K562 (cell line): ENCODE results near the gene ENDOU. TPM values are rescaled to one million over a fixed set of nuclear protein-coding genes. Genes with fewer than 3 reads are reported as not detected.

Source experiments
- ATAC-seq: fragments of 200-7000 bp; cut with Tn5 transposase; 3 replicates; pipeline ENCODE4 v1.9.1; 2020; ENCODE audit warnings: moderate library complexity
- BruUV-seq: library from RNA; stranded (reverse); fragments of 400-500 nt; replicated peaks from 2 replicates; lab custom pipeline; 2021; lab: Mats Ljungman, UMichigan
- CTCF ChIA-PET: fragments of 300-600 bp; formaldehyde crosslinking; extraction: SDS; loops from one replicate; lab custom pipeline; 2021; ENCODE audit warnings: low intra/inter-chr PET ratio; lab: Yijun Ruan, JAX
- POLR2A ChIA-PET: fragments of 300-600, 350-650 bp; sonication (Branson Sonifier 250); formaldehyde crosslinking; extraction: SDS; loops from one replicate; lab custom pipeline; 2021; ENCODE audit warnings: antibody characterized with exemption, inconsistent platforms; lab: Yijun Ruan, JAX
- DNase-seq, 4 experiments: peaks; one replicate each; pipeline versions ENCODE4 v3.0.0 to v3.0.0-alpha.2; 2011 to 2018; ENCODE audit warnings: low spot score in 3 of 4, mixed read lengths in 3 of 4; ENCODE audit errors: extremely low read depth in 1 of 4
- FAIRE-seq: peaks from 2 replicates; lab custom pipeline; 2011; peaks lifted over from hg19 to GRCh38; lab: Jason Lieb, UNC
- H2AFZ ChIP-seq: 2 replicates; pipeline ENCODE4 v1.6.0; 2011; ENCODE audit warnings: low read depth, low read length, control low read depth, inconsistent platforms
- H3K27ac ChIP-seq: fragments of 200-600 bp; 3 replicates; pipeline ENCODE4 v1.8.0; 2011; ENCODE audit warnings: low read depth, mild to moderate bottlenecking, control low read depth, inconsistent platforms, low read length, moderate library complexity, mixed read lengths; ENCODE audit errors: extremely low read depth
- H3K27me3 ChIP-seq, 2 experiments: fragments of 300-600 bp in 1 of 2; 2 replicates in 1 of 2; 3 replicates in 1 of 2; pipeline versions ENCODE4 v1.6.0 to v1.8.0; 2011; ENCODE audit warnings: inconsistent platforms in 2 of 2, low read length in 2 of 2, mild to moderate bottlenecking in 1 of 2, mixed read lengths in 1 of 2, moderate library complexity in 1 of 2; ENCODE audit not compliant: control insufficient read depth in 2 of 2, insufficient read depth in 2 of 2
- H3K36me3 ChIP-seq: fragments of 300-600 bp; 3 replicates; pipeline ENCODE4 v1.8.0; 2011; ENCODE audit warnings: mild to moderate bottlenecking, low read length, inconsistent platforms; ENCODE audit not compliant: control insufficient read depth, insufficient read depth
- H3K4me1 ChIP-seq, 2 experiments: fragments of 200-600 bp in 1 of 2; replicated peaks in 1 of 2; 2 replicates in 1 of 2; 3 replicates in 1 of 2; pipeline versions ENCODE4 v1.5.1 to v1.8.0; 2011; ENCODE audit warnings: inconsistent platforms in 2 of 2, low read length in 2 of 2, mild to moderate bottlenecking in 1 of 2, mixed read lengths in 1 of 2, moderate library complexity in 1 of 2; ENCODE audit not compliant: control insufficient read depth in 2 of 2, insufficient read depth in 2 of 2
- H3K4me2 ChIP-seq: 2 replicates; pipeline ENCODE4 v1.6.1; 2011; ENCODE audit warnings: low read length, control low read depth, inconsistent platforms, mixed read lengths; ENCODE audit not compliant: insufficient read depth
- H3K4me3 ChIP-seq: fragments of 200-600 bp; sonication (generic), shearing (Covaris generic); 2 replicates; pipeline ENCODE4 v1.5.1; 2016; ENCODE audit warnings: control low read depth, inconsistent platforms
- H3K79me2 ChIP-seq: fragments of 200-600 bp; 3 replicates; pipeline ENCODE4 v1.8.0; 2011; ENCODE audit warnings: low read length, inconsistent platforms; ENCODE audit not compliant: control insufficient read depth, insufficient read depth
- H3K9ac ChIP-seq, 2 experiments: 2 replicates each; pipeline versions ENCODE4 v1.6.0 to v1.6.1; 2011; ENCODE audit warnings: low read depth in 2 of 2, low read length in 2 of 2, control low read depth in 1 of 2, inconsistent platforms in 1 of 2, mild to moderate bottlenecking in 1 of 2, mixed read lengths in 1 of 2; ENCODE audit not compliant: insufficient read depth in 1 of 2
- H3K9me1 ChIP-seq: one replicate; pipeline ENCODE4 v1.6.0; 2011; ENCODE audit warnings: inconsistent platforms, mild to moderate bottlenecking, low read length, moderate library complexity; ENCODE audit not compliant: control insufficient read depth, insufficient read depth
- H3K9me3 ChIP-seq: replicated peaks from 2 replicates; pipeline ENCODE4 v1.5.1; 2011; ENCODE audit warnings: low read depth, low read length, inconsistent platforms; ENCODE audit not compliant: control insufficient read depth, insufficient read depth
- H4K20me1 ChIP-seq: replicated peaks from 2 replicates; pipeline ENCODE4 v1.6.1; 2011; ENCODE audit warnings: low read length, inconsistent platforms, mixed read lengths; ENCODE audit not compliant: control insufficient read depth, insufficient read depth
- BRF2 ChIP-seq: IDR thresholded peaks from 3 replicates; pipeline ENCODE4 v1.6.1; 2011; ENCODE audit warnings: borderline replicate concordance, mild to moderate bottlenecking; ENCODE audit not compliant: insufficient read length, insufficient read depth
- CHD2 ChIP-seq: IDR thresholded peaks from 2 replicates; pipeline ENCODE4 v1.6.1; 2011; ENCODE audit warnings: low read depth, low read length
- CSDE1 ChIP-seq, 2 experiments: fragments of 450-650 bp; IDR thresholded peaks; 2 replicates each; pipeline ENCODE4 v1.6.1; 2016; ENCODE audit warnings: mild to moderate bottlenecking in 1 of 2
- FOXJ3 ChIP-seq: sonication (generic); formaldehyde crosslinking; IDR thresholded peaks from 2 replicates; pipeline ENCODE4 v1.4.0; 2020; ENCODE audit warnings: mild to moderate bottlenecking, missing genetic modification reagents
- HLTF ChIP-seq: fragments of 450-650 bp; IDR thresholded peaks from 2 replicates; pipeline ENCODE4 v1.6.1; 2016
- PHTF2 ChIP-seq: fragments of 250-450 bp; sonication (Bioruptor Pico); IDR thresholded peaks from 2 replicates; pipeline ENCODE4 v1.5.0; 2021; ENCODE audit warnings: mild to moderate bottlenecking
- PML ChIP-seq: IDR thresholded peaks from 2 replicates; pipeline ENCODE4 v1.6.1; 2012; ENCODE audit warnings: low read length, inconsistent platforms
- RBM25 ChIP-seq: fragments of 200-400 bp; formaldehyde crosslinking; IDR thresholded peaks from 2 replicates; pipeline ENCODE4 v1.6.1; 2018; ENCODE audit warnings: low read length, low read depth, moderate library complexity; ENCODE audit not compliant: severe bottlenecking
- SIRT6 ChIP-seq: IDR thresholded peaks from one replicate; pipeline ENCODE4 v1.6.1; 2012; ENCODE audit warnings: low read depth, mild to moderate bottlenecking, control low read depth, inconsistent platforms, low read length, moderate library complexity
- SMAD3 ChIP-seq: fragments of 450-650 bp; formaldehyde crosslinking; conservative IDR thresholded peaks from 2 replicates; pipeline ENCODE4 v1.4.0; 2020; ENCODE audit warnings: mild to moderate bottlenecking
- SPI1 ChIP-seq: IDR thresholded peaks from 2 replicates; pipeline ENCODE4 v1.6.1; 2011; ENCODE audit warnings: low read depth, low read length, control low read depth, borderline replicate concordance
- ZBTB26 ChIP-seq: fragments of 450-650 bp; formaldehyde crosslinking; IDR thresholded peaks from 2 replicates; pipeline ENCODE4 v1.4.0; 2022; ENCODE audit warnings: missing genetic modification characterization
- ZBTB8A ChIP-seq: fragments of 450-650 bp; IDR thresholded peaks from 2 replicates; pipeline ENCODE4 v1.6.1; 2018; ENCODE audit warnings: mild to moderate bottlenecking, moderate library complexity; ENCODE audit not compliant: partially characterized antibody
- ZBTB9 ChIP-seq: fragments of 450-650 bp; formaldehyde crosslinking; IDR thresholded peaks from 2 replicates; pipeline ENCODE4 v1.4.0; 2020; ENCODE audit warnings: mild to moderate bottlenecking, moderate library complexity
- ZNF57 ChIP-seq: fragments of 450-650 bp; formaldehyde crosslinking; IDR thresholded peaks from 2 replicates; pipeline ENCODE4 v1.4.0; 2020; ENCODE audit warnings: mild to moderate bottlenecking, moderate library complexity
- WGBS: fragments of 100-300 bp; shearing (Covaris generic); methylation state at CpG from one replicate; pipeline ENCODE4 v1.1.6; 2016; ENCODE audit warnings: low coverage, mixed read lengths; ENCODE audit not compliant: insufficient coverage; ENCODE audit errors: missing lambda C conversion rate; 5-methylcytosine and 5-hydroxymethylcytosine counted together
- in situ Hi-C: fragments of 300-500 bp; cut with MboI; formaldehyde crosslinking; loops from 4 replicates; pipeline ENCODE4 v1.15.0; 2018; ENCODE audit warnings: inconsistent platforms, mixed read lengths
- intact Hi-C: fragments of 100-400 bp; cut with micrococcal nuclease; formaldehyde crosslinking; loops from 2 replicates; pipeline ENCODE4 v1.14.2; 2022
- polyA plus RNA-seq, 8 experiments: library from polyadenylated mRNA; depleted of rRNA in 4 of 8; stranded (reverse) in 5 of 8; unstranded in 3 of 8; fragments of >200 nt; fragmentation: Nextera tagmentation in 2 of 8; fragmentation: Illumina TruSeq in 1 of 8; extraction: Ambion mirVana in 2 of 8; extraction: Trizol in 1 of 8; gene quantifications; 2 replicates each; pipeline versions ENCODE4 v1.2.1 to v1.2.3, GENCODE V29; 2011 to 2014; ENCODE audit warnings: inconsistent platforms in 1 of 8, missing spikeins in 1 of 8
- total RNA-seq, 7 experiments: library from RNA; depleted of rRNA in 6 of 7; stranded (reverse); fragments of >200 nt in 6 of 7; fragmentation: Illumina TruSeq in 2 of 7; extraction: Trizol in 2 of 7; gene quantifications; 2 replicates each; pipeline versions ENCODE4 v1.2.1 to v1.2.3, GENCODE V29; 2011 to 2021; ENCODE audit warnings: low replicate concordance in 1 of 7

The ENDOU gene
- total and polyA plus RNA-seq, 9 of the 15 experiments (the other 6 are each of a cell fraction or from before 2014, with no cell fraction given) = 0.03 TPM; not detected in 8

- H3K4me3 ChIP-seq = no peak overlapping the region
- H3K9me3 ChIP-seq = no peaks in the 10 kb centered on the region
- H3K9me1 ChIP-seq = no peaks in the 10 kb centered on the region
- FAIRE-seq (no peak), DNase-seq (no peak), ATAC-seq (no peak)
- TF ChIP-seq ZNF57 (CRISPR knock-in tag) (no peak), PHTF2 (CRISPR knock-in tag) (no peak), ZBTB26 (CRISPR knock-in tag) (no peak), RBM25 (no peak), CHD2 (no peak), CSDE1 (IDR thresholded peaks at IDR 0.05) (no peak), ZBTB8A (no peak), BRF2 (no peak), SPI1 (no peak), ZBTB9 (no peak), SIRT6 (no peak), SMAD3 (CRISPR knock-in tag) (no peak), FOXJ3 (CRISPR knock-in tag) (no peak), HLTF (no peak), PML (no peak)
- H3K4me1 ChIP-seq = no peaks in the 10 kb centered on the region
- H3K4me2 ChIP-seq = no peak overlapping the region
- H4K20me1 ChIP-seq = no peaks in the 10 kb centered on the region
- in situ Hi-C loops (no loop called here), intact Hi-C loops (no loop called here)
- ChIA-PET POLR2A (no interaction called here), CTCF (no interaction called here)
- no peaks in the 10 kb centered on the region for H3K27me3 ChIP-seq
- no TSS peak for BruUV-seq
- no peak overlapping the region for H3K9ac ChIP-seq
- no peak overlapping the region for H3K27ac ChIP-seq
- 94% methylated on average over 2 of the region's 2 CpGs for WGBS
- H2AFZ ChIP-seq = no peak overlapping the region
- peaks cover 56% of the 10 kb centered on the region for H3K36me3 ChIP-seq
- H3K79me2 ChIP-seq = no peaks in the 10 kb centered on the region
Observed at GRCh38 chr12:47672068-47672467, 53.2 kb downstream of the ENDOU start.
